ENCODE measurements around the gene GFY.

Gene GFY

DNA sequence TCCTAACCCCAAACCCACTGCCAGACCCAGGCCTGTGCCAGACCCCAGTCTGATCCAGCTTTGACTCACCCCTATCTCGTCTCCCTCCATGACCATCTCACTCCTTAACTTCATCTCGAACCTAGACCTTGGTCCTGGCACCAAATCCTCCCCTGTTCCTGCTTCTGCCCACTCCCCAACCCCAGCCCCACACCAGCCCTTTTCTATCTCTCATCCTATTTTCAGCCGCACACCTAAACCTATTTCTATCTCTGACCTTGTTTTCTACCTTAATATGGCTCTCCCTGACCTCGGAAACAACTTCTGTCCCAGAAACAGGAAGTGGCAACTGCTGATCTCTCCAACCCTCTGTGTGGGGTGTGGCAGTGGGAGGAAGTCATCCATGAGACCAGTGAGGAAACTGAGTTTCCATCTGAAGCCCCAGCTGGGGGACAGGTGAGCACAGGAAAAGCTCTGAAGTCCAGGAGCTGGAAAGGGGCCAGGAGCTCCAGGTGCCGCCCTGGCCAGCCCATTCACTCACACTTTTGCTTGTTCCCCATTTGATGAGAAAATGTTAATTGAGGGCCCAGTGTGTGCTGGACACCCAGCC is 15.7 kb upstream of the GFY start:
- DNase-seq: peak; percentile 69 to 75 (median 72)

DNA sequence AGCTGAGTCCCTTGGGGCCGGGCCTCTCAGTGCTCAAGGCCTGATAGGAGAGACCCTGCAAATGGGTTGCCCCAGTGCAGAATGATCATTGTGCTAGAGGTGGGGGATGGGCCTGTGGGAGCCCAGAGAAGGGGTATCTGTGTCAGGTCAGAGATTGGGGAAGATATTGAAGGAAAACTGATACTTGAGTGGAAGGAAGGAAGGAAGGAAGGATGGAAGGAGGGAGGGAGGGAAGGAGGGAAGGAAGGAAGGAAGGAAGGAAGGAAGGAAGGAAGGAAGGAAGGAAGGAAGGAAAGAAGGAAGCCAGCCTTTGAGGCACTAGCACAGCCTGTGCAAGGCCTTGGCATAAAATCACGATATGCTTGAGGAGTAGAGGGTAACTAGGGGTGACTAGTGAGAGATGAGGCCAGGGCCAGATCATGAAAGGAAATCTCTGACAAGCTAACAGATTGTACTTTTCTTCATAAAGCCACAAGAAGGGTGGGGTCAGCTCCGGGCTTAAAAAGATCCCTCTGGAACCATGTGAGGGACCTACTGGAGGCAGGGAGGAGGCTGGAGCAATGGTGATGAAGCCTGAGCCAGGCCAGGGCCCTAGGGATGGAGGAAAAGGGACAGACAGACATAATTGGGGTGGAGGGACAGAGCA is 13.4 kb upstream of the GFY start:
- no peak for DNase-seq

DNA sequence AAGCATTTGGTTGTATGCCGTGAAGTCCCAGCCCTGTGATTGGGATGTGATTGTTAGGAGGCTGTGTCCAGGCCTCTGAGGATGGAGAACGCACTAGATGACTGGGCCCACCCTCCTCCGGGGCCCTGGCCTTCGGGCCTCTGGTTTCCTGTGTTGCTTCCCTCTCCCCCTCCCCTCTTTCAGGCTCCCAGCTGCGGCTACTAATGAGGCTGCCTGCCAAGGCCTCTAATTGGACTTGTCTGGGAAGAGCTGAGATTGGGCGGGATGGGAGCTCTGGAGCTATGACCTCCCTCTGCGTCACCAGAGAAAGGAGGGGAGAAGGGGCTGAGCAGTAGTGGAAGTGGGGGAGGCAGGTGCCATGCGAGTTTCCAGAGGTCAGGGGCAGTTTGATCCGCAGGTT is 11.8 kb upstream of the GFY start:
- no peak for DNase-seq

DNA sequence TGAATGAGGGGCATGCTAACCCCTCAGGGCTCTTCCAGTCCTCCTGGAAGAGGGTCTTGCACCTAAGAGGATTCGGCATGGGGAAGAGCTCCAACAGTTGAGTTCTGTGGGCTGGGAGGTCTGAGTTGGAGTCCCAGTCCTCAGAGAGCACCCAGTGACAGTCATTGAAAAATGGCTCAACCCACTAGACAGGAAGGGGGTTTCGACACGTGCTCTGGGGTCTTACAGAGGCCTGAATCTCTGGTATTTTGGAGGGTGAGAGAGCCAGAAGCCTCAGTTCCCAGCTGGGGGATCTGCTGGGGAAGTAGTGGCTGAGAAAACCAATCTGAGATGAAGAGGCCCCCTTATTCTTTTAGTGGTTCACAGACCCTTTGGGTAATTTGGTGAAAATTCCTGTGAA is 10.9 kb upstream of the GFY start:
- no peak for DNase-seq

DNA sequence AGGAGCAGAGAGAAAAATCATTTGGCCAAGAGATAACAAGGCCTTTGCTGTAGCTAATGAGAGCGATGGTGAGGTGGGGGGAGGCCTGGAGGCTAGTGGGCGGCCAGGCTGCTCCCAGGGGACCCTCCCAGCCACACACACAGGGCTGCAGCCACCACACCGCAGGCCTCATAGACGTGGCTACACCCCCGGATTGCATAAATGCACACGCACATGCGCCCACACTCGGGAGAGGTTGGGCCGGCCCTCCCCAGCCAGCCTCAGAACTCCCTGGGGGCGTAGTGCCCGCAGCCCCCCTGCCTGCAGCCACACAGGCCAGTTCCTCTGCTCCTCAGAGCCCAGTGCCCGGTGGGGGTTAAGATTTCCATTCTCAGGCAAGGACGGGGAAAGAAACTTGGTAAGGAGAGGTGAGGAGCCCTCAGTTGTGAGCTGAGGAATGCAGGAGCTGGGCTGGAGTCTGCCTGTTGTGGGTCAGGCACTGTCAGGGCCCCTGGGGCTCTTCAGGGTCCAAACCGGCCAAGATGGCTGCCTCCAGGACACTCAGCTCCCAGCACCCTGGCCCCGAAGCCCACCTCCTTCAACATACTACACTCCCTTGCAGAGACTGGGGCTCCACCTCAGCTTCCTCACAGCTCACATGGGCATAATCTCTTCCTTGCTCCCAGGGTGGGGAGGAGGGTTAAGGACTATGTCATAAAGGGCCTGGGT is 9.9 kb upstream of the GFY start:
- DNase-seq: peak; percentile 29 to 49 (median 47)

DNA sequence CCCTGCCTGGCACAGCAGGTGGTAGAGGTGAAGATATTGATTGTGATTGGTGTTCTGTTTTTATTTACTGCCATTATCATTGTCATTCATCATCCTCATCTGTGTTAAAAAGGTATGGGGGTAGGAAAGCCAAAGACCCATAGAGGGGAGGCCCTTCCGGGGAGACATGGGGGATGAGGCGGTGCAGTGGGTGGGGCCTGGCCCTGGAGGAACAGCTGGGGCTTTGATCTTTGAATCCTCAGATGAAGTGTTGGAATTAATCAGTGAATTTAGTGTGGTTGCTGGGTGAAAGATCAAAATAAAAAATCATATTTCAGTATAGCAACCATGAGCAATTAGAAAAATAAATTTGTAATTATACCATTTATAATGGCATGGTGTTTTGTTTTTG is 9.4 kb upstream of the GFY start:
- no peak for DNase-seq

DNA sequence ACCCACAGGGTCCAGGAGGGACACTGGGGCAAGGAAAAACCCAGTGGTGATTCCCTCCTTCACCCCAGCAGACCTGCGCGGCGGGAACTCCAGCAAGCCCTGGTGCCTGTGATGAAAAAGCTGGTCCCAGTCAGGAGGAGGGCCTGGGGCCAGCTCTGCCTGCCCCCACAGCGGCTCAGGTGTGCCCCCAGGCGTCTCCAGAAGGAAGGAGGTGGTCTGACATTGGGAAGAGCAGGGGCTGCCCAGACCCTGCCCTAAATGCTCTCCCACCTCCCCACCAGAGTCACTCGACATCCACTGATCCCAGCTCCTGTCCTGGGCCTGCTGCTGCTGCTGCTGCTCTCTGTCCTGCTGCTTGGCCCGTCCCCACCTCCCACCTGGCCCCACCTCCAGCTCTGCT is 8.1 kb upstream of the GFY start:
- no peak for DNase-seq

DNA sequence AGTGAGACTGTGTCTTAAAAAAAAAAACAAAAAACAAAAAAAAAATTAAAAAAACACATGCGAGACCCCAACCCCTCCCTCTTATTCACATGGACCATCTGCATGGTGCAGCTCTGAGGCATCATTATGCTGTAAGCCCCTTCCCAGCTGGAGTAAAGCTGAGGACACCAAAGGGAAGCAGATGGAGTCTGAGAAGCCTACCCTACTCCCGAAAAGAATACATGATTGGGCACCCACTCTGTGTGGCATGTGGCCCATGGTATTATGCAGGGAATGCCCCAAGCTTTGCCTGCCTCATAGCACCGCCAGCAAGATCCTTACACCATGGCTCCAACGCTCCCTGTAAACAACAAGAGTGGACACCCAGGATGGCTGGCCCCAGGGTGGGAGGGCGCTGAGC is 6.7 kb upstream of the GFY start:
- no peak for DNase-seq

DNA sequence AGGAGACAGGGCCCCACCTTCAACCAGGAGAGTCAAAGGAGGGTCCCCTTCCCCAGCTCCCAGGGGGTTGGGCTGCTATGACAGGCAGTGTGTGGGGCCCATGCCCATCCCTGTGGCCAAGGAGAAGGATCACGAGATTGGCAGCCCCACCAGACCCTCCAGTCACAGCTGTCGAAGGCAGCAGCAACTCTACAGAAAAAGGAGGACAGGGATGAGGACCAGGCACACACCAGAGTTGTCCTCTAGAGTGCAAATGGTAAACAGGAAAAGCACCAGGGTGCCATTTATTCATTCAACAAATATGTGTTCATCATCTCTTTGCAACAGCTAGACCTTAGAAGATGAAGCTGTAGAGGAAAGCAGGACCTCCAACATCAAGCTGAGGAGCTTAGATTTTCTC is 6.0 kb upstream of the GFY start:
- no peak for DNase-seq

DNA sequence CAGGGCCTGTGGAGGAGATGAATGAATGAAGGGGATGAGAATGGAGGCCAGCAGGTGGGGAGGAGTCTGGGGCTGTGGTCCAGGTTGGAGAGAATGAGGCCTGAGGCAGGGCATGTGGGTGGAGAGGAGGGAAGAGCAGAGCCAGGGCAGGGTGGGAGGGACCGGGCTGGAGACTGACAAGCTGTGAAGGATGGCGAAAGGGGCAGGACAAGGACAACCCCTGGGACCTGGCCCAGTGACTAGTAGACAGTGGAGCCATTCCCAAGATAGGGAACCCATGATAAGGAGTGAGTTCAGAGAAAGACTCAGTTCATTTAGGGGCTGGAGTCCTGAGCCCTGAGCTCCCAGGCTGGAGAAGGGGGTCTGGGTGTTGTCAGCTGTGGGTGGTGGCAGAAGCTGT is 5.0 kb upstream of the GFY start:
- DNase-seq: no peak

DNA sequence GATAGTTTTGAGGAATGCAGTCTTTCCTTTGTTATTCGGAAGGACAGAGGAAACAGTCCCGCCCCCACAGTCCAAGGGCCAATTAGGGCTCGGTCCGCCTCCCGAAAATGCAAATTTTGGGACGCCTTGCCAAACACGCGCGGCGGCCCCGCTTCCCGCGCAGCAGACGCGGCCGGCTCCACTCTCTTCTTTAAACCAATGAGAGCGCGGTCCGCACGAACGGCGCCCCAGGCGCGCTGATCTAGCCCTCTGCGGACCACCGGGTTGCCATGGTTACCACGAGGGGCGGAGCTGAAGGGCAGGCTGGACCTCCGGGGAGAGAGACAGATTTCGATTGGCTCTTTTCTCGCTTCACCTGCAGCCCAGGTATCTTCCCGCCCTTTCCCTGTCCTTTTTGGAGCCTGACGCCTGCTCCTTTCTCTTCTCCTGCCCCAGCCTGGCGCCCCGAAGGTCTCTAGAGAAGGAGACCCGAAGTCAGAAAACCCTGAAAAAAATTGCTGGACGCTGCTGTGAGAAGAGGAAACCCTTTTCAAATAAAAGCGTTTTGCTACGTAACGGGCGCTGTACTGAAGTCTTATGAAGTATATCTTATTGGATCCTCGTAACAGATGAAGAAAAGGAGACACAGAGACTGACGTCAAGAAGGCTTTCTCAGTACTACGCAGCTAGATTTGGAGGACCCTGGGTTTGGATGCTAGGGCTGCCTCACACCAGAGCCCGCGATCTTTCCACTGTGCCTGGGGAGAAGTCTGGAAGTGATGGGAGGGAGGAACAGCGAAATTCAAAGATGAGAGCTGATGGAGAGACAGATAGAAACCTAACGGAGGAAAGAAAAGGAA is 3.9 kb upstream of the GFY start:
- peak; percentile 82 to 89 (median 82) for DNase-seq

DNA sequence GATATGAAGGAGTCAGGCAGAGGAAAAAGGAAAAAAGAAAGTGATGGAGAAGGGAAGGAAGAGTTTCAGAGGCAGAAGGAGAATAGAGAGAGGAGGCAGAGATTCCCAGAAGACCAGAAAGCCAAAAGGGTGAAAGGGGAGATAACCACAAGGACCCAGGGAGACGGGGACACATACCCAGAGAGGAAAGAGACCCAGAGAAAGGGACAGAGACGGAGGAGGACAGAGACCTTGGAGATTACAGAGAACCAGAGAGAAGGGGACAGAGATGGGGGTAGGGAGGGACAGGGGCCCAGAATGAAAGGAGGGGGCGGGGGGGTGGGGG is 3.3 kb upstream of the GFY start:
- no peak for DNase-seq

DNA sequence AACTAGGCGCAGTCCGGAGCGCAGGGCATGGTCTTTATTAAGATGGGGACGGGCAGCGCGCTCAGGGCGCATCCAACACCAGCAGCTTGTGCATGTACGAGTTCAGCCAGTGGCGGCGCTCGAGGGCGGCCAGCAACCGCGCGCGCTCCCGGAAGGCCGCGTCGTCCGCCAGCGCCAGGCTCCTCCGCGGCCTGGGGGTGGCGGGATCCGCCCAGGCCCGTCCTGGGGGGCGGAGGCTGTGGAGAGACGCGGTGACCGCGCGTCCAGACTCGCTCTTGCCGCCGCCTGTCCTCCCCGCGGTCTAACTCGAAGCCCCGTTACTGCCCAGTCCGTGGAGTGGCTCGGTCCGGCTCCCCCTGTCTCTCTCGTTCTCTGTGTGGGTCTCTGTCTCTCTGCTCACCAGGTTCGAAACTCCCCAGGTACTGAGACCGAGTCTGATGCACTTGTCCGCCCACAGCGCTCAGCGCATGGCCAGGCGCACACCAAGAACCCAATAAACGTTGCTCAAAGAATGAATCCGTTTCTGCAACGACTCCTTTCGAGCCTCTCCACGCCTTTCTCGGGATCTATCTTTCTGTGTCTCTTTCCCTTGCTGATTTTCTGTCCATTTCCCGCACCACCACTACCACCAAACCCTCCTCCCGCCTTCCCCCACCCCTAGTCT is 2.6 kb upstream of the GFY start:
- peak; percentile 49 to 82 (median 66) for DNase-seq

DNA sequence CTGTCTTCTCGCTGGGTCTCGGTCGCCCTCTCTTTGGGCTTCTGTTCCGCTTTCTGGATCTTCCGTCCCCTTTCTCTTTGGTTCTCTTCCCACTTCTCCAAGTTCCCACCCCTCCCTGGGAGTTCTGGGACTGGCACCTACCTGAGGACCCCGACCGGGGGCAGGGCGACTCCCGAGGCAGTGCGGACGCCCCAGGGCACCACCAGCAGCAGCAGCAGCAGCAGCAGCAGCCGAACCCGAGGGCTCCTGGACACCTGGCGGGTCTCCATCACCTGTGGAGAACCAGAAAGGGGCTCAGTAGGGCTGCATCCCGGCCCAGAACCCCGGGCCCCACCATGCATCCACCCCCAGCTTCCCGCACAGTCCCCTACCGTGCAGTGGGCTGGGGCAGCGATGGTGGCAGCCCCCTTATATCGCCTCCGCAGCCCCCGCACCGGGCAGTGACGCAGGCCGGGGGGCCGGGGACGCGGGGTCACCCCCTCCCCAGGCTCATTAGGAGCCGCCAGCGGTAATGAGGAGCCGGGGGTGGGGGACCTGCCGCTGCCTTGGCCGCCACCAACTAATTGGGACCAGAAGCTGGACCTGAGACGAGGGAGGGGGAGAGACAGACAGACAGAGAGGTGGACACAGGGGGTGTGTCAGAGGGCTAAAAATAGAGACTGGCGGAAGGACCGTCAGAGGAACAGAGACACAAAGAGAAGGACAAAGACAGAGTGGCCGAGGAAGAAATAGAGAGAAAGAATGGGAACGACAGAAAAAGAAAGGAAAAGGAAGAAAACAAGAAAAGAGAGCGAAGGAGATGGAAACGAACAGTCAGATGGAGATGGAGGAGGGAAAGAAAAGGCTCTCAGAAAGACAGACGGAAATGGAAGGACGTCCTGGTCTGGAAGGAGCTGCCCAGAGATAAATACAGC is 1.9 kb upstream of the GFY start, which contains the start of gene PTH2:
TSS of gene PTH2 (minus strand) at position 371 of the 914 bp plus-strand sequence. CDS start at position 269, 102 bp downstream.
- DNase-seq: no peak

DNA sequence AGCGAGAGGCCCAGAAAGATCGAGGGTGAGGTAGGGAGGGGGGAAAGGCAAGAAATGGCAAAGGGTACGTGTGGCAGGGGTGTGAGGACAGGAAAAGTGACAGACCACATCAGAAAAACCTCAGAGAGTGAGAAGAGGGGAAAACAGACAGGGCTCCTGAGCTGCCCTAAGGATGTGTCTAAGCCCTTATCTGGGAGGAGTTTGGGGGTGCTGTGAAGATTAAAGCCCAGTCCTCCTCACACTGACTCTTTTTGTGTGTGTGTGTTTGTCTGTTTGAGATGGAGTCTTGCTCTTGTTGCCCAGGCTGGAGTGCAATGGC is 1.2 kb upstream of the GFY start:
- no peak for DNase-seq

DNA sequence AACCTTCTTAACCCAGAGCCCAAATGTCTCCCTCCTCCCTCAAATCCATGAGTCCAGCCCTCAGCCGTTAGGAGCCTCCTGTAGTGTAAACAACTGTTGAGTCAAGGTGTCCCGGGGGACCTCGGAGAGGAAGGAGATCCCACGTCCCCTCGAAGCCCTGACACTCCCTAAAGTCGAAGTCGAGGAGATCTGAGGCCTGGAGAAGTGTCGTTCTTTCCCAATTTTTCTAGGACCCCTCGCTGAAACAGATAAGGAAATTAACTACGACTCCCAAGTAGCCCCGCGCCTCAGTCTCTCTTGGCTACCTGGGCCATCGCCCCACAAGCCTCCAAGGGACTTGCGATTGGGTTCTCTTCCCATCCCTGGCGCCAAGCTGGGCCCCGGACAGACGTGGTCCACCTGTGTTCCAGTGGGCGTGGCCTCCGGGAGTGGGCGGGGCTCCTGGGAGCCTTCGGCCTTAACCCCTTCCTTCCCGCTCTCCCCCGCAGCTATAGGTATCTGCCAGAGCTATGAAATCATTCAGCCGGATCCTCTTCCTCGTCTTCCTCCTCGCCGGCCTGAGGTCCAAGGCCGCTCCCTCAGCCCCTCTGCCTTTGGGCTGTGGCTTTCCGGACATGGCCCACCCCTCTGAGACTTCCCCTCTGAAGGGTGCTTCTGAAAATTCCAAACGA is 869 bp downstream of the GFY start:
- no peak for DNase-seq

DNA sequence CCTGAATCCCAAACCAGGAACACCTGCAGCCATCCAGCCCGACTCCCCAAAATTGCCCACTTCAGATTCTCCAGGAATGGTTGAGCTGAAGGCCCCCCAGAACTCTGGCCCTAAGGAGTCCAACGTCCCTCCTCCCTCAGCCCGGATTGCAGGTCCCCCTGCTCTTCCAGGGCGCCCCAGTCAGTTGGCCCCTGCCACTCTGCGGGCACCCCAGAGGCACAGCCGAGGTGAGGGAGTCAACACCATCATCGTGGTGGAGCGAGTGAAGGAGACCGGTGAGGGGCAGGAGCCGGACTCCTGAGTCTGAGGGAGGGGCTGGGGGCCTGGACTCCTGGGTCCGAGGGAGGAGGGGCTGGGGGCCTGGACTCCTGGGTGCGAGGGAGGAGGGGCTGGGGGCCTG is 2.2 kb downstream of the GFY start:
- no peak for DNase-seq

DNA sequence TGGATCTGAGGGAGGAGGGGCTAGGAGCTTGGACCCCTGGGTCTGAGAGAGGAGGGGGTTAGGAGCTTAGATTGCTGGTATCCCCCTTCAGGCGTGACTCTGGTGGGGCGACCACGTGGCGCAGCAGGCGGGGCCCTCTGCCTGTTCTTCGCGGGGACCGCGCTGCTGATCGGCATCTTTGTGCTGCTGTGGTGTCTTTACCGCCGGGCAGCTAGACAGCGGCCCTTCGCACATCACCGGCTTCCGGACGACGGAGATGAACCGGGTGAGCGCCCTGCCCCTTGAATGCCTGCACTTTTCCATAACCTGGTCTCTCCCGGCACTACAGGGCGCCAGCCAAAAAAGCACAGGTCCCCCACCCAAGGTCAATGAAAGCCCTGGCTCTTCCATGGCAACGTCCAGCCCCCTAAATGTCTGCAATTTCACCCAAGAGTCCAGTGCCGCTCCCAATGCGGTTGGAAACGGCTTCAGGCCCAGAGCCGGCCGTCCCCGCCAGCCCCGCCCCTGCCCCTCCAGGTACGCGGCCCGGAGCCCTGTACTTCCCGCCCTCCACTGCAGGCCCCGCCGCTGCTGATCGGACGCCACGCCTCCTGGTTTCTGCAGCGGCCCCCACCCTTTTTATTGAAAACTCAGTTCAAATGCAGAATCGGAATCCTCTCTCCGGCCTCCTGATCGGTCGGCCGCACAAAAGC is 2.8 kb downstream of the GFY start:
- DNase-seq: no peak

DNA sequence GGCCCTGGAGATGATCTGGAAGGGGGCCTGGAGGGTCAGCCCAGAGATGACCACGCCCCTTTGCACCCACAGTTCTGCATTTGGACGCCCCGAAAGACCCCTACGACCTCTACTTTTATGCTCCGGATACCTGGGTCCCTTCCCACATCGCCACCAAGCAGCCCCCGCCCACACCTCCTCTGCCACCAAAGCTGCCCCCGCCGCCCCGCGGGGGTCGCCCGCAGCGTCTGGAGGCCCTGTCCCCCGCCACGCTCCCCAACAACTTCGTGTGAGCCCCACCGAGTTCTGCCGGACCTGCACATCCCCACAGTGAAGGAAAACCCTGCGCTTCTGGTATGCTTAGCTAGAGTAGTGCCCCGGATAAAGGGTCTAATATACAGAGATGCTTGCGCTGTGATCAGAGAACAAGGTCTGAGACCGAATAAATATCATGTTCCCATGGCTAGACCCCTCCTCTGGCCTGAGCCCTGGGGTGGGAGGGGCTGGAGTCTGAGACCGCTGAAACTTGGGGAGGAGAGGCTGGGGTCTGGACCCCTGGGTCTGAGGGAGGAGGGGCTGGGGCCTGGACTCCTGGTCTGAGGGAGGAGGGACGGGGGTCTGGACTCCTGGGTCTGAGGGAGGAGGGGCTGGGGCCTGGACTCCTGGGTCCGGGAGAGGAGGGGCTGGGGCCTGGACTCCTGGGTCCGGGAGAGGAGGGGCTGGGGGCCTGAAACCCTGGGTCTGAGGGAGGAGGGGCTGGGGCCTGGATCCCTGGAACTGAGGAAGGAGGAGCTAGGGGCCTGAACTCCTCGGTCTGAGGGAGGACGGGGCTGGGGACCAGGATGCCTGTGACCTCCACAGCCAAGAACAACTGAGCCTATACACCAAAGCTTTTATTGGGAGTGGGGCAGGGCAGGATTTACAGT is 3.6 kb downstream of the GFY start:
- no peak for DNase-seq

DNA sequence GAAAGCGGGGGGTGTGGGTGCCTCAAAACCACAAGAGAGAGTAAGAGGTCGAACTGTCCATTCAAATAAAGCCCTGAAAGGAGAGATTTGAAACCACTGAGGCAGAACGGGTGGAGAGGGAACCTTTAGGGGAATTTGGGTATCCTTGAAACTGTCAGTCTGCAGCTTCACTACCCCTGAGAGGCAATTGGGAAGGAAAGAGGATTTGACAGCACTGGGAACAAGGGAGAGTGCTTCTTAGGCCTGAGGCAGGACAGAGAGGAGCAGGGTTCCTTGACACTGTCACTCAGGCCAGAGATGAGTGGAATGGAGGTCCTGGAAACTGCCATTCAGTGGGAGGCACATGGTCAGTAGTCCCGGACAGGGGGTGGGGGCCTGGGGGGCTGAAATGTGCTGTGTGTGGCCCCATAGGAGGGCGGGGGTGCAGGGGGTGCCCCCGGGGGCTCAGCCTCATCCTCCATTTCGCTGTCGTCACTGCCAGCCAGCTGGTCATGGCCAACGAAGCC is 5.0 kb downstream of the GFY start:
- DNase-seq: no peak
